Measurements from ENCODE around the gene HMGB3.

The HMGB3 gene

GRCh38 chrX:151000861-151001331 lies 17.8 kb downstream of the HMGB3 start:
- TF ChIP-seq, protein P1, sequence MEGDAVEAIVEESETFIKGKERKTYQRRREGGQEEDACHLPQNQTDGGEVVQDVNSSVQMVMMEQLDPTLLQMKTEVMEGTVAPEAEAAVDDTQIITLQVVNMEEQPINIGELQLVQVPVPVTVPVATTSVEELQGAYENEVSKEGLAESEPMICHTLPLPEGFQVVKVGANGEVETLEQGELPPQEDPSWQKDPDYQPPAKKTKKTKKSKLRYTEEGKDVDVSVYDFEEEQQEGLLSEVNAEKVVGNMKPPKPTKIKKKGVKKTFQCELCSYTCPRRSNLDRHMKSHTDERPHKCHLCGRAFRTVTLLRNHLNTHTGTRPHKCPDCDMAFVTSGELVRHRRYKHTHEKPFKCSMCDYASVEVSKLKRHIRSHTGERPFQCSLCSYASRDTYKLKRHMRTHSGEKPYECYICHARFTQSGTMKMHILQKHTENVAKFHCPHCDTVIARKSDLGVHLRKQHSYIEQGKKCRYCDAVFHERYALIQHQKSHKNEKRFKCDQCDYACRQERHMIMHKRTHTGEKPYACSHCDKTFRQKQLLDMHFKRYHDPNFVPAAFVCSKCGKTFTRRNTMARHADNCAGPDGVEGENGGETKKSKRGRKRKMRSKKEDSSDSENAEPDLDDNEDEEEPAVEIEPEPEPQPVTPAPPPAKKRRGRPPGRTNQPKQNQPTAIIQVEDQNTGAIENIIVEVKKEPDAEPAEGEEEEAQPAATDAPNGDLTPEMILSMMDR (conservative IDR thresholded peaks at IDR 0.05), result no peak
- H3K27ac ChIP-seq, result no peak overlapping the region

- TF ChIP-seq, protein P1 (conservative IDR thresholded peaks at IDR 0.05), result peak; percentile 47
Measured at GRCh38 chrX:151004085-151004484, 20.9 kb downstream of the HMGB3 start.

DNA sequence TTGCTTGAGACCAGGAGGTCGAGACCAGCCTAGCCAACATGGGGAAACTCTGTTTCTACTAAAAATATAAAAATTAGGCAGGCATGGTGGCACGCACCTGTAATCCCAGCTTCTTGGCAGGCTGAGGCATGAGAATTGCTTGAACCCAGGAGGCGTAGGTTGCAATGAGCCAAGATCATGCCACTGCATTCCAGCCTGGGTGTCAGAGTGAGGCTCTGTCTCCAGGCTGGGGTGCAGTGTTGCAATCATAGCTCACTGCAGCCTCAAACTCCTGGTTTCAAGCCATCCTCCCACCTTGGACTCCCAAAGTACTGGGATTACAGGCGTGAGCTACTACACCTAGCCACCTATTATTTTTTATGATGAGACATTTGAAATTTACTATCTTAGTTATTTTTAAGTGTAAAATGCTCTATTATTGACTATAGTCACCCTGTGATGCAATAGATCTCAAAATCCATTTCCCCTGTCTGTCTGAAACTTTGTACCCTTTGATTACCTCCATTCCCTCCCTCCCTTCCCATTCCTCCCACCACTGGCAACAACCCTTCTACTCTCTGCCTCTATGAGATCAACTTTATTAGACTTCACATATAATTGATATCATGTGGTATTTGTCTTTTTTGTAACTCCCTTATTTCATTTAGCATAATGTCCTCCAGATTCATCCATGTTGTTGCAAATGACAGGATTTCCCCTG lies 23.4 kb downstream of the HMGB3 start:
- H3K27ac ChIP-seq, result no peak overlapping the region
- TF ChIP-seq, protein P1 (conservative IDR thresholded peaks at IDR 0.05), result no peak

More at GRCh38 chrX:151004085-151004484, 20.9 kb downstream of the HMGB3 start:
- H3K27ac ChIP-seq, result no peak overlapping the region

- no peak overlapping the region for H3K27ac ChIP-seq
- TF ChIP-seq, protein P1 (conservative IDR thresholded peaks at IDR 0.05), result no peak
Measured at GRCh38 chrX:151009582-151009981, 26.4 kb downstream of the HMGB3 start.

DNA sequence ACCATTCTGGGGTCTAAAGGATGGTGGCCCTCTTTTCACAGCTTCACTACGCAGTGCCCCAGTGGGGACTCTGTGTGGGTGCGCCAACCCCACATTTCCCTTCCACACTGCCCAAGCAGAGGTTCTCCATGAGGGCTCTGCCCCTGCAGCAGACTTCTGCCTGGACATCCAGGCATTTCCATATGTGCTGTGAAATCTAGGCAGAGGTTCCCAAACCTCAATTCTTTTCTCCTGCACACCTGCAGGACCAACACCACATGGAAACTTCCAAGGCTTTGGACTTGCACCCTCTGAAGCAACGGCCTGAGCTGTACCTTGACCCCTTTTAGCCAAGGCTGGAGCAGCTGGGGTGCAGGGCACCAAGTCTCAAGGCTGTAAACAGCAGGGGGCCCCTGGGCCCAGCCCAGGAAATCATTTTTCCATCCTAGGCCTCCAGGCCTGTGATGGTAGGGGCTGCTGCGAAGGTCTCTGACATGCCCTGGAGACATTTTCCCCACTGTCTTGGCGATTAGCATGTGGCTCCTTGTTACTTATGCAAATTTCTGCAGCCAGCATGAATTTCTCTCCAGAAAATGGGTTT lies 30.1 kb downstream of the HMGB3 start:
- TF ChIP-seq, protein P1 (conservative IDR thresholded peaks at IDR 0.05), result no peak
- H3K27ac ChIP-seq, result no peak overlapping the region

DNA sequence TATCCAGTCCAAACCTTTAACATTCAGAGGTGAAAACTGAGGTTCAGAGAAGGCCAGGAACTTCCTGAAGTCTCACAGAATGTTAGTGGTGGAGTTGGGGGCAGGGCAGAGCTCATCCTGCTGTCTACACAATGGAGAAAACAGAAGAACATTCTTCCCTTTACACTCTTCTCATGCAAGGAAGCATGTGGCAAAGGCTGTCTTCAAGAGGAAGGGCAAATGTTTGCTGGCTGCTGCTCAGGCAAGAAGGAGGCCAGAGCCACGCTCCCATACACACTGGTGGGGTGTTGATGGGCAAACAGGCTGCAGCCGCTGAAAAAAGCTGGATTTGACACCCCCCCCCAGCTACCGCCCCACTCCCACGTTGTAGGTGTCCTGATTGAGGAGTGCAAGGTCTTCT lies 32.5 kb downstream of the HMGB3 start:
- TF ChIP-seq, protein P1 (conservative IDR thresholded peaks at IDR 0.05), result no peak

DNA sequence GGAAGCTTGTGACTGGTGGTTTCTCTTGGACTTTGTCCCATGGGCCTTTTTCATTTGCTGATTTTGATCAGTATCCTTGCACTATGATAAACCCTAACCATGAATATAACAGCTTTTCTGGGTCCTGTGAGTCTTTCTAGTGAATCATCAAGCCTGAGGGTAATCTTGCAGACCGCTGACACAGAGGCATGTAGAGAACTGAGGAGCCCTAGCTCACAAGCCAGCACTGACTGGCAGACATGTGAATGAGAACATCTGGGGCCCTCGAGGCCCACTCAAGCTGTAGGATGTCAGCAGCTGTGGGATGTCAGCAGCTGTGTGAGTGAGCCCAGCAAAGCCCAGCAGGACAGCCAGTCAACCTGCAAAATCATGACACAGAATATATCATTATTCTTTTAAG lies 36.7 kb downstream of the HMGB3 start:
- TF ChIP-seq, protein P1 (conservative IDR thresholded peaks at IDR 0.05), result no peak
- no peak overlapping the region for H3K27ac ChIP-seq

More for the DNA sequence above, 32.5 kb downstream of the HMGB3 start:
- no peak overlapping the region for H3K27ac ChIP-seq

Data from VCaP (cell line).